GM18867 (cell line): ENCODE data around the gene WDR48.
A peak's percentile ranks its signal among the peaks of the same experiment; 100 is the strongest.
"Not testable (repeated sequence)": the region's sequence is repeated elsewhere in the genome, so short reads cannot be mapped to it uniquely, and the experiment has no call there.

ENCODE experiments used
- ATAC-seq: cut with Tn5 transposase; IDR thresholded peaks from one replicate; pipeline ENCODE4 v1.9.1; 2021; ENCODE audit warnings: mild to moderate bottlenecking, moderate library complexity; ENCODE audit not compliant: unreplicated experiment

WDR48 gene

DNA sequence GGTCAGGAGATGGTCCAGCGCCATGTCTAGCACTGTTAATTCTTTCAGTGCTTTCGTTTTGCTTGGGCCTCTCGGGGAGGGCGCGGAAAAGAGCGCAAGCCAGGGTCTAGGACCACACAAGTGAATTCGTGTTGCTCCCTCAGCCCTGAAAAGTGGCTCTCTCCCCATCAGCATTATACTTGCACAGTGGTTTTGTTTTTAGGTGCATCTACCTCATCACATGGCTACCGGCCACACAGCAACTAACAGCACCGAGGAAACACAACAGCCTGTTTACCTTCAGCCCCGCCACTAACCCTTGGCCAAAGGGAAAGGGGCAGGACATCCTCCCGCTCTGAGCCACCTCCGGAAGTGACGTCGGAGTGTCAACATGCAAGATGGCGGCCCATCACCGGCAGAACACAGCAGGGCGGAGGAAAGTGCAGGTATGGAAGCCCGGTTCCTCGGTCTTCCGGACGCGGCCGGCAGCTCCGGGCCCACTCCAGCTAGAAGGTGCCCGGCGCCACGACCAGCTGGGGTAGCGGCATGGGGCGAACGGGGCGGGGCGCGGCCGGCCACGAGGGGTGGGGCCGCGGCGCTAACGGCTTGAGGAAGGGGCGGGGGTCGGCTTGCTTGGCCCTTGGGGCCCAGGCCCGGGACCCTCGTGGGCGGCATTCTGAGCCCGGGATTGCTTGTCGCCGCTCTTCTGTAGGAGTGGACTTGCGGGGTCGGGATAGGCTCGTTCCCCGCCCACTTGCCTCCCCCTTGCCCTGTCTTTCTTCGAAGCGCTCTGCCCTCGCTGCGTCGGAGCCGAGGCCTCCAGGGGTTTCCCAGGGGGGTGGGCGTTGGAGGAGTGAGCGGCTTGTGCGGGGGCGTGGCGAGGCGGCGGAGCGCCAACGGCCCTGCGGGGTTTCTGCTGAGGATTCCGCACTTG, at the start of gene WDR48, which contains the start of gene SCN11A:
TSS of gene WDR48 (plus strand) at position 368 of the 913 bp plus-strand sequence. CDS start at position 378, 10 bp downstream.
TSS of gene SCN11A (minus strand) at position 296 of the 913 bp plus-strand sequence. CDS start 101,582 bp downstream, outside the sequence.
- ATAC-seq = peak; percentile 99

DNA sequence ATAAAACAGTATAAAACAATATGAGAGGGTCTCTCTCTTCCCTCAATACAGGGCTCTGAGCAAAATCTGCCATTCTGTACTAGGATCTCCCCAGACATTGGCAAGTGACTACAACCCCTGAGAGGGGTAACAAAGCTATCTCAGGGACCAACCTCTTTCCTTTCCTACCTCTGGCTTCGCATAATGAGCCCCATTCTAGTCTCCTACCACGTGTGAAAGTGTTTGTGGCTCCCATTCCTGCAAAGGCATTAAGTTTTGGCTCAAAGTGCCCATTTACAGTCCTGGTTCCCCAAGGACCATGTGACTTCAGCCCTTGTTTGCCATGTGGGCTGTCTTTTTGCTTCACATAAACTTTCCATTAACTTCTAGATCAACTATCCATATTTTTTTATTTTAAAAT, 46.5 kb upstream of the WDR48 start:
- ATAC-seq = no peak

DNA sequence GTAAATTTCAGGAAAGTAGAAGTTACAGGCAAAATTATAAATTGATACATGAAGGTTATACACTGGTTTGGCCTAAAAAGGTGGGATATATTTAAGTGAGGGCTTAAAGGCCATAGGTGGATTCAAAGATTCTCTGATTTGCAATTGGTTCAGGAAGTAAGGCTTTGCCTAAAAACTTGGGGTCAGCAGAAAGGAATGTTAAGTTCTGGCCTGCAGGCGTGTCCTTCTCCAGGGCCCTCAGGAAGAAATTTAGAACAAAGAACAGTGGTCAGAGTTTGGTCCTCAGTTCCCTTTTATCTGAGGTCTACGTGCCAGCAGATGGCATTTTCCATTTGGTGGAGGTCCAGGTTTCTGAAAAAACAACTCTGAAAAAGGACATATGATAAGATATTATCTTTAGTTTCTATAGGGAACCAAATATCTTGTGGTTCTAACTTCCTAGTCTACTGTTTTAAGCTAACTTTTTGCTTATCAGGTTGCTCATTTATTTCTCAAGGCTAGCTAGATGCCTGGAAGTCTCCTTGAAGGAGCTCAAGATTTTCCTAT, 40.6 kb upstream of the WDR48 start:
- no peak for ATAC-seq

DNA sequence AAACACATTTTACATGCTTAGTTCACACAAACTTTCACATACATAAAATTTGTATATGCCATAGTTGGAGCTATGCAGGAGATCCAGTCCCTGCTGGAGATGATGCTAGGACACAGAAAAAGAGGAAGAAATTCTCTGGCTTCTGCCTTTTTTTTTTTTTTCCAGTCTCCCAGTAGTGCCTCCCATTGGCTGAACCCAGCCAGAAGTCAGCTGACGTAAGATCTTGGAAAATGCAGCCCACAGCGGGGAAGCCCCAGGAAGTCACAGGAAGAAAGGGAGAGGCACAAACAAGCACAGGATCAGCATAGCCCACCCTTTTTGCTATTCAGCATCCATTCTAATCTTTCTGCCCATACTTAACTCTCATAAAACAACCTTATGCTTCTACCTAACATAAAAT, 38.5 kb upstream of the WDR48 start:
- no peak for ATAC-seq

DNA sequence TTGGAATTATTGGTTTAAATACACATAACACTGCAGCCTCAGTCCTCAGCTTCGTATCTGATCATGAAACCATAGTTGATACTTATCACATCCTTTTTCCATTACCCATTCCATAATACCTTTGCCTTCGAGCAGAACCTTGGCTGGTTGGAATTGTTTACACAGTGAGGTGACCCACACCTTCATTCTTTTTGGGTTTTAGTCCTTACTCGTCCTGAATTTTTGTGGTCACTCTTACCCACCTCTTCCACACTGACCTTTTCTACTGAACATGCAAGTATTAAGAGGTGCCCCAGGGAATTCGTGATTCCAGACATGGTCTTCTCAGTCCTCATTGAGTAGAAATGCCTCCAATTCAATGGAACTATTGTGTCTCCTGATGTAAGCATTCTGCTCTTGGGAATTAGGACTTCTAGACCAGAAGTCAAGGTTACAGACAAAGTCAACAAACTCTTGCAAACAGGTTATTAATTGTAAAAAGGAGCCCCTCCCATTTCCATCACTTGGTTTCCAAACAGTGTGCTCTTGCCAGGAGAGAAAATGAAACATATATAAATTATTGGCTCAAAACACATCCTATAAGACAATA, 37.8 kb upstream of the WDR48 start:
- no peak for ATAC-seq

DNA sequence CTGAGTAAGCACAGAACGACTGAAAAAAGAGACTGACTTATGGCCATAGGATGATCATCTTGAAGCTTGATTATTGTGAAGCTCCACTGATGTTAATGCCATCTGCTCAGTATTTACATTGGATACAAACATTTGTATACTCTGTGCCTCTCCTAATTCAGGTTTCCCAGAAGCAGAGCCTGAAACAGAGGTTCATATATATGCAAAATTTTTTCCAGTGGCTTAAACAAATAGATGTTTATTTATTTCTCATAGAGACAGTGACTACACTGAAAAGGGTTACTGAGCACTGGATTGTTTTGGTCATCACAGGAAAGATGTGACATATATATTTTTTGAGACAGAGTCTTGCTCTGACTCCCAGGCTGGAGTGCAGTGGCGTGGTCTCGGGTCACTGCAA, 36.4 kb upstream of the WDR48 start:
- no peak for ATAC-seq

DNA sequence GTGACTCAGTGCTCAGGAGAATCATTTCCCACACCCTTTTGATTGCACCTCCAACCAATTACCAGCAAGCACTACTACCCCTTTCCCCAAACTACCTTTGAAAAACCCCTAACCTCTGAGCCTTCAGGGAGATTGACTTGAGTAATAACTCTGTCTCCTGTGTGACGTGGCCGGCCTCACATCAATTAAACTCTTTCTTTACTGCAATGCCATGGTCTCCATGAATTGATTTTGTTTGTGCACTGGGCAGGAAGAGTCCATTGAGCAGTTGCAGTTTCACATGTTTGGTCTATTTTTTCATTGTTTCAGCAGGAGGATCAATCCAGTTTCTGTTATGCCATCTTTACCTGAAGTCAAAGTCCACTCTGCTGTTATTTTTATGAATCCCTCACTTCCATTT, 32.5 kb upstream of the WDR48 start:
- ATAC-seq = no peak

DNA sequence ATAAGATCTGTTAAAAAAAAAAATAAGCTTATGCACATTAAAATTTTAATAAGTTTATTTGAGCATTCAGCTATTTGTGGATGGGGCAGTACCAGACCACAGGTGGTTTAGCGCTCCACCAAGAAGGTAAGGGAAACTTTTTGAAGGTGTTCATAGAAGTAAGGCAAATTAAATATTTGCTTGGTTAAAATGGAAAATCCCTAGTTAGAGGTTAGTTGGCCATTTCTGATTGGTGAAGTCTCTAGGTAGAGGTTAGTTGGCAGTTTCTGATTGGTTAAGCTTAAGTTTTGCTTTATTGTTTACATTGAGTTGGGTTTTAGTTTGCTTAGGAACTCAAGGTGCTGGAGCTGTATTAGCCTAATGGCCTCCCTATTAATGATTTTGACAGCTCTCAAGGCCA, 30.8 kb upstream of the WDR48 start:
- peak; percentile 64 for ATAC-seq

DNA sequence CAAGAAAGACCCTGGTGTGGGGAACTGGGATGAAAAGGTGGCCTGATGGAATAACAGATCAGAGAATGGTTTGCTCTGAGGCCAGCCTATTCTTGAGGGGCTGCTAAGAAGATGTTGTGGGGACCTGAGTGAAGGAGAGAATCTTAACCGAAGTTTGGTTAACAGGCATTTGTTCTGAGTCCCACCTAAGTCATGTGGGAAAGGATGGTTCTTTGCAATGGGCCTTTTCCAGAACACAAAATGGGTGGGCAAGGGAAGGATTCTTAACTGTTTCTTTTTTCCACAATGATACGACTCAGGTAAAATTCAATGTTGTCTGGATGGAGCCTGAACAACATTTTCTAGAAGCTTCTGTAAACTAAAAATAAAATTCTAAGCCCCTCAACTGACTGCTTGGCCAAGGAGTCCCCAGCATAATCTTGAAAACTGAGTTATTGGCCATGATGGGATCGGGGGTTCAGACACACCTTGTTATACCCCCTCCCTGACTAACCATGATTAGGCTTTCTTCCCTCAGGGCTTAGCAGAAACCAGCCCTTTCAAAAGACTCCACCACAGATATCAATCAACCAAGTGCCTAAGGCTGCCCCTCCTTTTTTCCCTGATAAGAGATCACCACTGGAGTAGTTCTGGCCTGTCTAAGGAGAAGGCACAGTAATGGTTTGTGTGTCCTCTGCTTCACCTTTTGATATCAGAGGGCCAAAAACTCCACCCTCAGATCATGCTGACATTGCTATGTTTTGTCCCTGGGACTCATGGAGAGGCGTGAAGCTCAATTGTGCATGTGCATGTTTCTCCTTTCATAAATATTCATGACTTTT, 30.1 kb upstream of the WDR48 start:
- ATAC-seq = no peak

DNA sequence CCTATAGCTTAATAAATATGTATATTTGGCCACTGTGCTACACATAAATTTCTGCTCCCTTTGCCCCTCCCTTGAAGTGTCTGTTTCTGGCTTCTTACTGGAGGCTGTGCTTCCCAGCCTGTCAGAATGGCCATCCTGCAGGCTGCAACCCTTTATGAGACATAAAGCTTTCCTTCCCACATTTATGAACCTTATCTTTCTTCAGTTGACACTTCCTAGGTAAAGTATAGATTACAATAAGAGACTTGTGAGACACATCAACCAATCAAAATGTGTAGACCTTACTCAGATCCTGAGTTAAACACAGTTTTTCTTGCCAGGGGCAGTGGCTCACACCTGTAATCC, 29.6 kb upstream of the WDR48 start:
- ATAC-seq = no peak

DNA sequence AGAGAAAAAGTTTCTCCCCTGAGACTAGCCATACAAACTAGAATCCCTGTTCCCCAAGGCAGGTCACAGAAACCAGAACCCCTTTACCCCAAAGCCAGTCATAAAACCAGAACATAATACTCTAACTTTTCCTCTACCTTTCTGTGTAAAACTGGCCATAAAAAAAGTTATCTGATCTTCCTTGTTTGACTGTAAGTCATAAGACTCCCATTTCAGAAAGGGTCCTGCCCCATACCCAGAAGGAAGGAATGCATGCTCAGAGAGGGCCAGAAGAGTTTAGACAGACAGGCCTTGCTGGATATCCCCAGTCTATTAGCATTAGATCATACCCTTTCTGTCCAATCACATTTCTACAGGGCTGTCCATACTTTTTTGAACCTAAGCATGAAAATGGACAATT, 27.3 kb upstream of the WDR48 start:
- no peak for ATAC-seq

DNA sequence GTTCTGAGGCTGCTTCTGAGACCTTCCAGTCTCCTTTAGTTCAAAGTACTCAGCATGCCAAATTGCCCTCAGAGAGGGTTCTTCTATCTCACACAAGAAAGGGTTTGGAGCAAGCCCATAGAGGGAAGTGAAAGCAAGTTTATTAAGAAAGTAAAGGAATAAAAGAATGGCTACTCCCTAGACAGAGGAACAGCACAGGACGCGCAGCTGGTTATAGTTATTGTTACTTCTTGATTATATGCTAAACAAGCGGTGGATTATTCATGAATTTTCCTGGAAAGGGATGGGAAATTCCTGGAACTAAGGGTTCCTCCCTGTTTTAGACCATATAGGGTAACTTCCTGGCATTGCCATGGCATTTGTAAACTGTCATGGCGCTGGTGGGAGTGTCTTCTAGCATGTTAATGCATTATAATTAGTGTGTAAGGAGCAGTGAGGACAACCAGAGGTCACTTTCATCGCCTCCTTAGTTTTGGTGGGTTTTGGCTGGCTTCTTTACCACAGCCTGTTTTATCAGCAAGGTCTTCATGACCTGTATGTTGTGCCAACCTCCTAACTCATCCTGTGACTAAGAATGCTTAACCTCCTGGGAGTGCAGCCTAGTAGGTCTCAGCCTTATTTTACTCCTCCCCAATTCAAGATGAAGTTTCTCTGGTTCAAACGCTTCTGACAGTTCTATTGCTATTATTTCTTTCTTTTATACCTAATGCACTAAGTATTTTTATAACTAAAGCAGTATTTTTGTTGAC, 26.4 kb upstream of the WDR48 start:
- no peak for ATAC-seq

DNA sequence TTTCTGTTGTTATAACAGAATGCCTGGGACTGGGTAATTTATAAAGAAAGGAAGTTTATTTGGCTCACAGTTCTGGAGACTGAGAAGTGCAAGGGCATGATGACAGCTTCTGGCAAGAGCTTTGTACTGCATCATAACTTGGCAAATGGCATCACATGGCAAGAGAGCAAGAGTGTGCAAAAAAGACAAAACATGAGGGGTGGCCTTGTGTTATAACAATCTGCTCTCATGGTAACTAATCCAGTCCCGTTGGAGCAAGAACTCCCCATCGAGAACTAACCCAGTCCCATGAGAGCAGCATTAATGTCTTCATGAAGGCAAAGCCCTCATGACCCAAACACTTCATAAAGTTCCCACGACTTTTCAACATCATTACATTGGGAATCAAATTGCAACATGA, 23.3 kb upstream of the WDR48 start:
- no peak for ATAC-seq

DNA sequence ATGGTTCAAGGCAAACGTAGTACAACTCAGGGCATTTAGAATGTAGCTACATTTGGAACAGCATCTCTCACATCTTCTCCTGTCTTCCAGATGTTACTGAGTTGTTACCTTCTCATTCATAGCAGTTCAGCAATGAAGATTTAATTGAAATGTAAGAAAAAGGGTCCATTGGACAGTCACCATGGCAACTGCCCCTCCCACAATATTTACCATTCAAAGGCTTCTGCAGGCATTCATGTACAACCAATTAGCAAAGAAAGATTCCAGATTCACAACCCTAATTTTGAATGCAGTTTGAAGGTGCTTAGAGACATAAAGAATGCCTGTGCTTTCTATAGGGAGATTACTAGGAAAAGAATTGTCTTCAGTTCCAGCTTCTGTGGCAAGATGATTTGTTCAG, 22.3 kb upstream of the WDR48 start:
- no peak for ATAC-seq

DNA sequence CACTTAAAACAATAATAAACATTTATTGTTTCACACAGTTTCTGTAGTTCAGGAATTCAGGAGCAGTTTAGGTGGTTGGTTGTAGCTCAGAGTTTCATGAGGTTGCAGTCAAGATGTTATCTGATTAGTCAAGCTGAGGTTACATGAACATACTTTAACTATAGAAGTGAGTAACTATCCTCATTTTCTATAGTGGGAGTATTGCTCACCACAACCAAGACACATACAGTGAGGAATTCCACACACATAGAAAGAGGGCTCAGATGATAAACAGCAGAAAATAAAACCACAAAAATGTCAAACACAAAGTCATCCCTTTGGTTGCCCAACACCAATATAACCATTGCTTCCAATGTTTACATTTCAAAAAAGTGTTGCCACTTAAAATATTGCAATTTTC, 13.7 kb upstream of the WDR48 start:
- no peak for ATAC-seq

DNA sequence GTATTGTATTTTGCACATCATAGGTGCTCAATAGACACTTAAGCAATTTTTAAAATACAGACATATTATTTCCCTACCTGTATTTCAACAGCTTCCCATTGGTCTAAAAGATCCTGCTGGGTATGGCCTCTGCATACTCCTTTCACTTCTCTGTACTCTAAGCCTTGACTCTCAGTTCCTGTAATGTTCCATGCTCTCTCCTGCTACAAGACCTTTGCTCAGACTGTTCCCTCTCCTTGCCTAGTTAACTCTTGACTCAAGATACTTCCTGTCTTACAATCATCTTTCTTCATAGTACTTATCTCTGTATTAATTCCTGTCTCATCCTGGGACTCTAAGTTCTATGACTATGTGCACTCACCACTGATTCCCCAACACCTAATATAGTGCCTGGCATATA, 1.8 kb upstream of the WDR48 start:
- no peak for ATAC-seq

DNA sequence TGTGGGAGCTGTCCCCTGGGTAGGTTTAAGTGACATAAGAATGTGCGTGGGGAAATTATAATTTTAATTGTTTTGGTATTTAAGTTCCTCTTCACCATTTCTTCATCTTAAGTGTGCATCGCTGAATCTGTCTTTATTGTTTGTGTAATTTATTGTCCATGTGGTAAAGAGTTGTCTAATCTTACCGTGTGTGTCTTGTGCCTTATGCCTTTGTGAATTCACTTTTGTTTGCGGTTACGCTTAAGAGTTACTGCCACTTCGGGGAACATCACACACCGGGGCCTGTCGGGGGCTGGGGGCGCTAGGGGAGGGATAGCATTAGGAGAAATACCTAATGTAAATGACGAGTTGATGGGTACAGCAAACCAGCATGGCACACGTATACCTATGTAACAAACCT, 767 bp downstream of the WDR48 start:
- ATAC-seq = no peak

DNA sequence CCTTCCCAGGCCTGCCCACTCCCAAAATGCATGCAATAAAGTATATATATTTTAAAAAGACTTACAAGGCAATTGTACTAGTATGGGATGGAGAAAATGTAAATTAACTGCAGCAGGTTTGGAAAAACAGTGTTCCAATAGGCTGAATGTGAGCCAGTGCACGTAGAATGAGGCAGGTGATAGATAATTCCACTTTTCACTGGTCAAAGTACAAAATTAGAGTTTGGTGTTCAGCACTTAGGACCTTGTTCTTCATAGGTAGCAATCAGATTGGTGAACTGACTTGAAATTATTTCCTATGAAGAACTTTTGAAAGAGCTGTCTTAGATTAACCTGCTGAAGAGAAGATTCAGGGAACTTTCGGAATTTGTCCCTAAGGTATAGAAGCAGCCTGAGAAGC, 1.9 kb downstream of the WDR48 start:
- ATAC-seq = no peak

DNA sequence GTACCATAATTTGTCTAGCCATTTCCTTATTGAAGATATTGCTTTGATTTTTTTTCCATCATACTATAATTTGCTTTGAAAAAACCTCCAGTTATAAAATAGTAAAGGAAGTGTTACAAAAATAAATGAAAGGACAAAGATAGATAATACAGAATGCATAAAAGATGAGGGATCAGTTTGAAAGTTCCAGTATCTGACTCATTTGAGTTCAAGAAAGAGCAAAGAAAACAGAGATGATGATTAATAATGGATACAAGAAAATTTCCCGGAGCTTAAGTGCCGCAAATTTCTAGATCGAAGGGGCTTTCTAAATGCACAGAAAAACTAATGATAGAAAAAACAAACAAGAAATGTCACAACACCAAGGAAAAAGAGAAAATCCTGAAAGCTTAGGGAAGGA, 4.3 kb downstream of the WDR48 start:
- ATAC-seq = no peak

DNA sequence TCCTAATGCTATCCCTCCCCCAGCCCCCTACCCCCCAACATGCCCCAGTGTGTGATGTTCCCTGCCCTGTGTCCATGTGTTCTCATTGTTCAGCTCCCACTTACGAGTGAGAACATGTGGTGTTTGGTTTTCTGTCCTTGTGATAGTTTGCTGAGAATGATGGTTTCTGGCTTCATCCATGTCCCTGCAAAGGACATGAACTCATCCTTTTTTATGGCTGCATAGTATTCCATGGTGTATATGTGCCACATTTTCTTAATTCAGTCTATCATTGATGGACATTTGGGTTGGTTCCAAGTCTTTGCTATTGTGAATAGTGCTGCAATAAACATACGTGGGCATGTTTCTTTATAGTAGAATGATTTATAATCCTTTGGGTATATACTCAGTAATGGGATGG, 9.4 kb downstream of the WDR48 start:
- not testable (repeated sequence) for ATAC-seq

DNA sequence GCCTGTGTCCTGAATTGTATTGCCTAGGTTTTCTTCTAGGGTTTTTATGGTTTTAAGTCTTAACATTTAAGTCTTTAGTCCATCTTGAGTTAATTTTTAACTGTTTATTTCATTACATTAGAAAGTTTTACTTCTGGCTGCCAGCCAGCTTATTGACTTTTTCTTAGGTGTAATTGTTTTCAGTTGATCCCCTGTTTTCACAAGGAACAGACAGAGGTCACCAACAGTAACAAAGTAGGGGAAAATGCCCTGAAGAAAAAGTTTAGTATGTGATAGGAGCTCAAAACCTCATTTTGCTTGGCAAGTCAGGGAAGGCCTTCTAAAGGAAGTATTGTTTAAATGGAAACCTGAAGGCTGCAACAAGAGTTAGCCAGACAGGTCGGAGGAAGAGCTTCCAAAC, 10.4 kb downstream of the WDR48 start:
- no peak for ATAC-seq
